ENCODE results near the gene LSS. TPM values are rescaled to one million over a fixed set of nuclear protein-coding genes. Genes with fewer than 3 reads are reported as not detected.

The LSS gene
- total RNA-seq, 1 experiment from 2014 or later = 101 TPM

GRCh38 chr21:46160907-46161632, 67.5 kb downstream of the LSS start (continued):
- TF ChIP-seq E2F5 (CRISPR knock-in tag; IDR thresholded peaks at IDR 0.05) (no peak), NFATC4 (CRISPR knock-in tag; IDR thresholded peaks at IDR 0.05) (no peak), MYBL2 (CRISPR knock-in tag; IDR thresholded peaks at IDR 0.05) (no peak), OVOL2 (CRISPR knock-in tag; IDR thresholded peaks at IDR 0.05; ENCODE audit: borderline replicate concordance) (no peak), NFYB (CRISPR knock-in tag; conservative IDR thresholded peaks at IDR 0.05; ENCODE audit: low read depth) (no peak), FOXP4 (CRISPR knock-in tag; IDR thresholded peaks at IDR 0.05) (no peak), ZNF121 (CRISPR knock-in tag; IDR thresholded peaks at IDR 0.05) (no peak), E2F1 (CRISPR knock-in tag; IDR thresholded peaks at IDR 0.05) (no peak), ZNF138 (CRISPR knock-in tag; conservative IDR thresholded peaks at IDR 0.05) (no peak)
- TF ChIP-seq, protein P1, sequence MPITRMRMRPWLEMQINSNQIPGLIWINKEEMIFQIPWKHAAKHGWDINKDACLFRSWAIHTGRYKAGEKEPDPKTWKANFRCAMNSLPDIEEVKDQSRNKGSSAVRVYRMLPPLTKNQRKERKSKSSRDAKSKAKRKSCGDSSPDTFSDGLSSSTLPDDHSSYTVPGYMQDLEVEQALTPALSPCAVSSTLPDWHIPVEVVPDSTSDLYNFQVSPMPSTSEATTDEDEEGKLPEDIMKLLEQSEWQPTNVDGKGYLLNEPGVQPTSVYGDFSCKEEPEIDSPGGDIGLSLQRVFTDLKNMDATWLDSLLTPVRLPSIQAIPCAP (CRISPR knock-in tag; IDR thresholded peaks at IDR 0.05) = no peak
- TF ChIP-seq, protein P2, sequence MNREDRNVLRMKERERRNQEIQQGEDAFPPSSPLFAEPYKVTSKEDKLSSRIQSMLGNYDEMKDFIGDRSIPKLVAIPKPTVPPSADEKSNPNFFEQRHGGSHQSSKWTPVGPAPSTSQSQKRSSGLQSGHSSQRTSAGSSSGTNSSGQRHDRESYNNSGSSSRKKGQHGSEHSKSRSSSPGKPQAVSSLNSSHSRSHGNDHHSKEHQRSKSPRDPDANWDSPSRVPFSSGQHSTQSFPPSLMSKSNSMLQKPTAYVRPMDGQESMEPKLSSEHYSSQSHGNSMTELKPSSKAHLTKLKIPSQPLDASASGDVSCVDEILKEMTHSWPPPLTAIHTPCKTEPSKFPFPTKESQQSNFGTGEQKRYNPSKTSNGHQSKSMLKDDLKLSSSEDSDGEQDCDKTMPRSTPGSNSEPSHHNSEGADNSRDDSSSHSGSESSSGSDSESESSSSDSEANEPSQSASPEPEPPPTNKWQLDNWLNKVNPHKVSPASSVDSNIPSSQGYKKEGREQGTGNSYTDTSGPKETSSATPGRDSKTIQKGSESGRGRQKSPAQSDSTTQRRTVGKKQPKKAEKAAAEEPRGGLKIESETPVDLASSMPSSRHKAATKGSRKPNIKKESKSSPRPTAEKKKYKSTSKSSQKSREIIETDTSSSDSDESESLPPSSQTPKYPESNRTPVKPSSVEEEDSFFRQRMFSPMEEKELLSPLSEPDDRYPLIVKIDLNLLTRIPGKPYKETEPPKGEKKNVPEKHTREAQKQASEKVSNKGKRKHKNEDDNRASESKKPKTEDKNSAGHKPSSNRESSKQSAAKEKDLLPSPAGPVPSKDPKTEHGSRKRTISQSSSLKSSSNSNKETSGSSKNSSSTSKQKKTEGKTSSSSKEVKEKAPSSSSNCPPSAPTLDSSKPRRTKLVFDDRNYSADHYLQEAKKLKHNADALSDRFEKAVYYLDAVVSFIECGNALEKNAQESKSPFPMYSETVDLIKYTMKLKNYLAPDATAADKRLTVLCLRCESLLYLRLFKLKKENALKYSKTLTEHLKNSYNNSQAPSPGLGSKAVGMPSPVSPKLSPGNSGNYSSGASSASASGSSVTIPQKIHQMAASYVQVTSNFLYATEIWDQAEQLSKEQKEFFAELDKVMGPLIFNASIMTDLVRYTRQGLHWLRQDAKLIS (CRISPR knock-in tag; IDR thresholded peaks at IDR 0.05; ENCODE audit: borderline replicate concordance) = no peak

DNA sequence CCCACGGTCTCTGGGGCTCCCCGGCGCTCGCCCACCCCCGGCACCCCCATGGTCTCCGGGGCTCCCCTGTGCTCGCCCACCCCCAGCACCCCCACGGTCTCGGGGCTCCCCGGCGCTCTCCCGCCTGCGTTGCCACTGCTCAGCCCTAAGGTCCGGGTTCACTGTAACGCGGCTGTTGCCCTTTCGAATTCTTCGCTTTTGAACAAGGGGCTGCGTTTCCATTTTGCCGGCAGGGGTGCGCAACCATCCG, 68.0 kb downstream of the LSS start:
- H3K27me3 Mint-ChIP-seq (ENCODE audit: low read depth) = no peaks in the 10 kb centered on the region
- ATAC-seq (no peak), DNase-seq (ENCODE audit: low spot score) (no peak)
- no peak for TF ChIP-seq PRRX2 (CRISPR knock-in tag; IDR thresholded peaks at IDR 0.05)
- no peaks in the 10 kb centered on the region for H3K4me1 Mint-ChIP-seq
- ChIA-PET POLR2A (no interaction called here), CTCF (no interaction called here)
- H3K9me3 Mint-ChIP-seq = peaks cover 7% of the 10 kb centered on the region; the same call in 1 of the 2 replicates
- no peak overlapping the region for H3K27ac Mint-ChIP-seq
- peaks cover 27% of the 10 kb centered on the region for H3K36me3 Mint-ChIP-seq
- H3K4me3 Mint-ChIP-seq = no peak overlapping the region

- Mint-ChIP-seq H3K36me3 (peaks cover 27% of the 10 kb centered on the region), H3K27me3 (ENCODE audit: low read depth) (no peaks in the 10 kb centered on the region), H3K9me3 (peaks cover 7% of the 10 kb centered on the region; the same call in 1 of the 2 replicates), H3K4me3 (no peak overlapping the region), H3K4me1 (no peaks in the 10 kb centered on the region), H3K27ac (no peak overlapping the region)
- ATAC-seq (no peak), DNase-seq (ENCODE audit: low spot score) (no peak)
- ChIA-PET CTCF (no interaction called here), POLR2A (no interaction called here)
- TF ChIP-seq, protein P3, sequence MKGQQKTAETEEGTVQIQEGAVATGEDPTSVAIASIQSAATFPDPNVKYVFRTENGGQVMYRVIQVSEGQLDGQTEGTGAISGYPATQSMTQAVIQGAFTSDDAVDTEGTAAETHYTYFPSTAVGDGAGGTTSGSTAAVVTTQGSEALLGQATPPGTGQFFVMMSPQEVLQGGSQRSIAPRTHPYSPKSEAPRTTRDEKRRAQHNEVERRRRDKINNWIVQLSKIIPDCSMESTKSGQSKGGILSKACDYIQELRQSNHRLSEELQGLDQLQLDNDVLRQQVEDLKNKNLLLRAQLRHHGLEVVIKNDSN (CRISPR knock-in tag; IDR thresholded peaks at IDR 0.05) = no peak
- TF ChIP-seq TCF7 (CRISPR knock-in tag; IDR thresholded peaks at IDR 0.05; ENCODE audit: low read depth) = no peak
- TF ChIP-seq KAT7 (CRISPR knock-in tag; IDR thresholded peaks at IDR 0.05; ENCODE audit: borderline replicate concordance) = no peak
- TF ChIP-seq PRRX2 (CRISPR knock-in tag; IDR thresholded peaks at IDR 0.05) = no peak
- no peak for TF ChIP-seq SMAD4 (CRISPR knock-in tag; IDR thresholded peaks at IDR 0.05)
- TF ChIP-seq ZNF263 (CRISPR knock-in tag; IDR thresholded peaks at IDR 0.05; ENCODE audit: low read depth) = no peak
- no peak for TF ChIP-seq JAZF1 (CRISPR knock-in tag; IDR thresholded peaks at IDR 0.05)
- no peak for TF ChIP-seq USF2 (CRISPR knock-in tag; IDR thresholded peaks at IDR 0.05)
Measured at GRCh38 chr21:46159841-46160656, 68.5 kb downstream of the LSS start.

All from WTC11 (cell line).